Choroid plexus epithelial cell (primary cell): Measurements from ENCODE around the gene ACBD6.

ENCODE experiments used
- DNase-seq: peaks from one replicate; pipeline ENCODE4 v3.0.0-alpha.2; 2010; ENCODE audit warnings: low read depth
- H3K4me3 ChIP-seq: 2 replicates; pipeline ENCODE4 v1.5.1; 2011; ENCODE audit warnings: low read depth, mild to moderate bottlenecking, control low read depth, low read length, moderate library complexity
- TF ChIP-seq, protein P1 (sequence below): conservative IDR thresholded peaks from 2 replicates; pipeline ENCODE4 v1.5.1; 2011; ENCODE audit warnings: low read depth, mild to moderate bottlenecking, control low read depth, inconsistent platforms, low read length, moderate library complexity

Gene ACBD6

DNA sequence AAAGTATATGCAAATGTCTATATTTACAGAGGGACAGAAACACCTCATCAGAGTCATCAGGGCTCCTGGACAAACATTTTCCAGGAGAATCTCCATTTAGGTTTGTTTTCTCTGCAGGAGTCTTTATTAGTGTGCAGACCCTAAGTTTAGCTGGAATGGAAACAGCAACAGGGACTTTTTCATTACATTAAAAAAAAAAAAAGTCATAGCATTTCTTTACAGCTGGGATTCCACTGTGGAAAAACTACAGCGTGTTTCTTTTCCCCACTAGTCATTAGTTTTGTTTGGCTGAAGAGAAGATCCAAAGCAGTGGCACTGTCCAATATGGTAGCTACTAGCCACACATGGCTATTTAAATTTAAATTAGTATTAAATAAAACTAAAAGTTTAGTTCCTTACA, 222.7 kb downstream of the ACBD6 start:
- no peak for DNase-seq
- H3K4me3 ChIP-seq = no peak overlapping the region
- TF ChIP-seq, protein P1, sequence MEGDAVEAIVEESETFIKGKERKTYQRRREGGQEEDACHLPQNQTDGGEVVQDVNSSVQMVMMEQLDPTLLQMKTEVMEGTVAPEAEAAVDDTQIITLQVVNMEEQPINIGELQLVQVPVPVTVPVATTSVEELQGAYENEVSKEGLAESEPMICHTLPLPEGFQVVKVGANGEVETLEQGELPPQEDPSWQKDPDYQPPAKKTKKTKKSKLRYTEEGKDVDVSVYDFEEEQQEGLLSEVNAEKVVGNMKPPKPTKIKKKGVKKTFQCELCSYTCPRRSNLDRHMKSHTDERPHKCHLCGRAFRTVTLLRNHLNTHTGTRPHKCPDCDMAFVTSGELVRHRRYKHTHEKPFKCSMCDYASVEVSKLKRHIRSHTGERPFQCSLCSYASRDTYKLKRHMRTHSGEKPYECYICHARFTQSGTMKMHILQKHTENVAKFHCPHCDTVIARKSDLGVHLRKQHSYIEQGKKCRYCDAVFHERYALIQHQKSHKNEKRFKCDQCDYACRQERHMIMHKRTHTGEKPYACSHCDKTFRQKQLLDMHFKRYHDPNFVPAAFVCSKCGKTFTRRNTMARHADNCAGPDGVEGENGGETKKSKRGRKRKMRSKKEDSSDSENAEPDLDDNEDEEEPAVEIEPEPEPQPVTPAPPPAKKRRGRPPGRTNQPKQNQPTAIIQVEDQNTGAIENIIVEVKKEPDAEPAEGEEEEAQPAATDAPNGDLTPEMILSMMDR = no peak

DNA sequence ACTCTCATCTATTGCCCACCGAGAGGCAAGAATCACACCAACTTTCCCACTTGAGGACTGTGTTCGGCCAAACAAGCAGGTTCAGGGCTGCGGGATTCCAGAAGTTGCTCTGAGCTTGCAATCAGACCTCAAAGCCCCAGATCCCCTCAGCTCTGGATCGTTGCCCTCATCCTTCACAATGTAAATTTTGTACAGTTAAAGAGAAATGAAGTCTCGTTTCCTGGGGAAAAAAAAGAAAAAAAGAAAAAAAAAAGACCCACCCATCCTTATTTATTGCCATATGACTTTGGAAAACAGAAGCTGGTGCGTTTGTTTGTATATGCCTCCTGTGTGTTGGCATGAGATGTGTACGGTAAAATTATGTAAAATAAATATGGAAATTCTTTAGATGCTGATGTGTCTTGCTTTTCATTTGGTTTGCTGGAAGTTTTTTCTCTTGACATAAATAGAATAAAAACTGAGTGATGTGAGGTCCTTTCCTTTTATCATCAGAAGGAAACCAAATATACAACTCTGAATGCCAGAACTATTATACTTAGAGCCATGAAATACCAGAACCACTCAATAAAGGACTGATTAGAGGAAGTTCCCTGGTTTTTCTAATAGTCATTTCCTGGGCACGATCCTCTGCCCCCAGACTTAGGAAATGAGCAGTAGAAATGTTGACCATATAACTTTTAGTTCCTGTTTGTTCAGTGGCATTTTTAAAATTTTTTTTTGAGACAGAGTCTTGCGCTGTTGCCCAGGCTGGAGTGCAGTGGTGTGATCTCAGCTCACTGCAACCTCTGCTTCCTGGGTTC, 223.6 kb downstream of the ACBD6 start:
- TF ChIP-seq, protein P1 = no peak
- H3K4me3 ChIP-seq = no peak overlapping the region
- no peak for DNase-seq

- no peak for DNase-seq
- H3K4me3 ChIP-seq = no peak overlapping the region
- TF ChIP-seq, protein P1 = no peak
Measured at GRCh38 chr1:180278194-180278515, 224.2 kb downstream of the ACBD6 start.

GRCh38 chr1:180277476-180278193, 224.7 kb downstream of the ACBD6 start:
- DNase-seq = no peak
- H3K4me3 ChIP-seq = no peak overlapping the region
- TF ChIP-seq, protein P1 = no peak

- H3K4me3 ChIP-seq = no peak overlapping the region
- no peak for DNase-seq
- TF ChIP-seq, protein P1 = no peak
Measured at GRCh38 chr1:180275726-180276125, 226.7 kb downstream of the ACBD6 start.

DNA sequence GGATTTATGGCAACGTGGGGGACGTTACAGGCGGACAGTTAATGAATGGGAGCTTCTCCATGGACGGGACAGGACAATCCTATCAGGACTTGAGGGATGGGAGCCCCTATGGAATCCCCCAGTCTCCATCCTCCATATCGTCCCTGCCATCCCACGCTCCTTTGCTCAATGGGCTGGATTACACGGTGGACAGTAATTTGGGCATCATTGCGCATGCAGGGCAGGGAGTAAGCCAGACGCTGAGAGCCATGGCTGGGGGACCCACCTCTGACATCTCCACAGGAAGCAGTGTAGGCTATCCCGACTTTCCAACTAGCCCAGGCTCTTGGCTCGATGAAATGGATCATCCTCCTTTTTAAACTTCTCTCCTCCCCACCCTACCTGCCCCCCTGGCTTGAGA, 228.2 kb downstream of the ACBD6 start:
- DNase-seq = no peak
- TF ChIP-seq, protein P1 = no peak
- H3K4me3 ChIP-seq = no peak overlapping the region
